SW 1271 (cell line): ENCODE data around the gene DIDO1.
"Not testable (repeated sequence)": the region's sequence is repeated elsewhere in the genome, so short reads cannot be mapped to it uniquely, and the experiment has no call there.

Experiments
- DNase-seq, 2 experiments: peaks; one replicate each; lab custom pipeline; 2025; lab: John Stamatoyannopoulos, UW

DIDO1 gene

DNA sequence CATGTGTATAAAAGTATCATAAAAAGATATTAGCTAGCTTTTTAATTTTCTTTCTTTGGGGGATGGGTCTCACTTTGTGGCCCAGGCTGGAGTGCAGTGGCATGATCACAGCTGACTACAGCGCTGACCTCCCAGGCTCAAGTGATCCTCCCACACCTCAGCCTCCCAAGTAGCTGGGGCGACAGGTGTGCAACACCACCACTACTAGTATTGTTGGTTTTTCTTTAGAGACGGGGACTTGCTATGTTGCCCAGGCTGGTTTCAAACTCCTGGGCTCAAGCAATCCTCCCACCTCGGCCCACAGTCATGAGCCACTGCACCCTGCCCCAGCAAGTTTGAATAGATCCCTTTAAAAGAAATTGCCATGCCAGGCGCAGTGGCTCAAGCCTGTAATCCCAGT, 71.2 kb downstream of the DIDO1 start:
- DNase-seq: no peak

DNA sequence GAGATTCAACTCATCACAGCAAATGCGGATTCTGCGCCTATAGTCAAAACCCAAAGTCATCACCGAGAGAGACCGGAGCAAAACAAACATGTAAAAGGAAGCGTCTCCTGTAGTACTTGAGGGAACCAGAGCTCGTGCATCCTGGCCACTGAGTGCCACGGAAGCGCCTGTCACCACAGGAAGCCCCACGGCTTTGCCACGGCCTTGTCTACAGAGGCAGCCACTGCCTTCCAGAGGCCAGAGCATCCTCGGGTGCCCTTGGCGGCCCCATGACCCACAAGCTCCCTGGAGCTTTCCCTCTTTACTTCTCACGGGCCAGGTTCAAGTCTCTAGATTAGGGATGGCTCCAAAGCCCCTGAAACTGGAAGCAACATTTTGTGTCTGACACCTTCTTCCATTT, 72.2 kb downstream of the DIDO1 start:
- DNase-seq: no peak

DNA sequence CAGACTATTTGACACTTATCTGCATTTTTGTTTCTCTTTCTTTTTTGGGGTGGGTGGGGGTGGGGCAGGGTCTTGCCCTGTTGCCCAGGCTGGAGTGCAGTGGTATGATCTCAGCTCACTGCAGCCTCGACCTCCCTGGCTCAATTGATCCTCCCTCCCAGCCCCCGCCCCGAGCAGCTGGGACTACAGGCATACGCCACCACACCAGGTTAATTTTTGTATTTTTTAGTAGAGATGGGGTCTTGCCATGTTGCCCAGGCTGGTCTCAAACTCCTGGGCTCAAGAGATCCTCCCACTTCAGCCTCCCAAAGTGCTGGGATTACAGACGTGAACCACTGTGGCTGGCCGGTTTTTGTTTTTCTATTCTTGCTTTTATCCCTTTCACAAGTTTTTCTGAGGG, 73.0 kb downstream of the DIDO1 start:
- DNase-seq: not testable (repeated sequence)

DNA sequence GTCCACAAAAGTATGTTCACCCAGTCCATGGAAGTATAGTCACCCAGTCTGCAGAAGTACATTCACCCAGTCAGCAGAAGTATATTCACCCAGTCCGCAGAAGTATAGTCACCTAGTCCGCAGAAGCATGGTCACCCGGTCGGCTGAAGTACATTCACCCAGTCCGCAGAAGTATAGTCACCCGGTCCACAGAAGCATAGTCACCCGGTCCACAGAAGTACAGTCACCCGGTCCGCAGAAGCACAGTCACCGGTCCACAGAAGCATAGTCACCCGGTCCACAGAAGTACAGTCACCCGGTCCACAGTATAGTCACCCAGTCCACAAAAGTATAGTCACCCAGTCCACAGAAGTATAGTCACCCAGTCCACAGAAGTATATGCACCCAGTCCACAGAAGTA, 73.5 kb downstream of the DIDO1 start:
- no peak for DNase-seq

DNA sequence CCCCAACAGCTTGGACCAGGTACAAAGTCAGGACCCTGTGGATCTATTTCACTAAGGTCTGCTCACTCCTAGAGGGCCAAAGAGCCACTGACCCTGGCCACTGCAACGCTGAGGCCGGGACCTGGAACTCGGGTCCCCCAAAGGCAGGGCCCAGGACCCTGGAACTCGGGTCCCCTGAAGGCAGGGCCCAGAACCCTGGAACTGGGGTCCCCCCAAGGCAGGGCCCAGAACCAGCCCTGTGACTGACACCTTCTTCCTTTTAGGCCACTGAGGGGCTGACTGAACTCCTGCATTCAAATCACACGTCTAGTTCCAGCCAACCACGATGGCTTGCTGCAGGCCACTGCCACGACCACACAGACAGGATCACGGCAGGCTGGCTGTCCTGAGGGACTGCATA, 74.1 kb downstream of the DIDO1 start:
- DNase-seq: no peak

DNA sequence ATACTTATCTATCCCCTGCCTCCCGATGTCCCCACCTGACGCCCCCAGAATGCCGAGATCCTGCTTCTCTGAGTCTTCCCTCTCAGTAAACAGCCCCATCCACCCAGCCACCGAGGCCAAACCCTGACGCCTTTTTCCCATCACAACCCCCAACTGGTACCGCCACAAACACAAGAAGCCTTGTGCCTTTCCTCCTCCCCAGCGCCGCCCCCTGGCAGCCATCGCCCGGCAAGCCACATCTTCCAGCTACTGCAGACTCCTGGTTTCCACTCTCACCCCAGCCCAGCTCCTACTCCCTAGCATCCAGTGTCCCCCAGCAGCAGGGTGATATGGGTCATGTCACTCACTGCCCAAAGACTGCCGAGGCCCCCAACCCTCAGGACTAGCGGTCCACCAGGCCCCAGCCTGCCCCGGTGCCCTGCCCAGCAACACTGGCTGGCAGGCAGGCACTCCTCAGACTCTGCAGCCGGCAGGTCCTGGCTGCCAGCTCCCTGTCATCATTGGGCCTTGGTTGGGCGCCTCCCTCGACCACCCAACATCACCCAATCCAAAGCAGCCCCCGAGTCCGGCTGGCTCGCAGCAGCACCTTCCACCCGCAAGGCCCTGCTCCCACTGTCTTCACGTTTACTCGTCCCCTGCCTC, 75.9 kb downstream of the DIDO1 start:
- no peak for DNase-seq

DNA sequence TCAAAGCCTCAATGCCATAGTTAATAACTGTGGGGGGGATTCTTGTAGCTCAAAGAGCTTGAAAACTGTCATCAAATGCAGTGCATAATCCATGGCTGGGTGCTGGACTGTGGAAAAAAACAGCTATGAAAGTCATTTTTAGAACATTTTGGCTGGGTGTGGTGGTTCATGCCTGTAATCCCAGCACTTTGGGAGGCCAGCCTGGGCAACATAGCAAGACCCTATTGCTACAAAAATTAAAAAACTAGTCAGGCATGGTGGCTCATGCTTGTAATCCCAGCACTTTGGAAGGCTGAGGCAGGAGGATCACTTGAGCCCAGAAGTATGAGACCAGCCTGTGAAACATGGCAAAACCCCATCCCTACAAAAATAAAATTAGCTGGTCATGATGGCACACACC, 76.9 kb downstream of the DIDO1 start:
- no peak for DNase-seq

DNA sequence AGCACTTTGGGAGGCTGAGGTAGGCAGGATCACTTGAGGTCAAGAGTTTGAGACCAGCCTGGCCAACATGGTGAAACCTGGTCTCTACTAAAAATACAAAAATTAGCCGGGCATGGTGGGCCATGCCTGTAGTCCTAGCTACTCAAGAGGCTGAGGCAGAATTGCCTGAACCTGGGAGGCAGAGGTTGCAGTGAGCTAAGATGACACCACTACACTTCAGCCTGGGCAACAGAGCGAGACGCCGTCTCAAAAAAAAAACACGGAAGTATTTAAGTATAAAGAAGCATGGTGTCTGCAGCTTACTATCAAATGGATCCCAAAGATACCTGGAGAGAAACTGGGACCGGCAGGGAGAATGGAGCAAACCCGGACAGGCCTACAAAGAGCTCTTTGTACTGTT, 77.4 kb downstream of the DIDO1 start:
- not testable (repeated sequence) for DNase-seq

DNA sequence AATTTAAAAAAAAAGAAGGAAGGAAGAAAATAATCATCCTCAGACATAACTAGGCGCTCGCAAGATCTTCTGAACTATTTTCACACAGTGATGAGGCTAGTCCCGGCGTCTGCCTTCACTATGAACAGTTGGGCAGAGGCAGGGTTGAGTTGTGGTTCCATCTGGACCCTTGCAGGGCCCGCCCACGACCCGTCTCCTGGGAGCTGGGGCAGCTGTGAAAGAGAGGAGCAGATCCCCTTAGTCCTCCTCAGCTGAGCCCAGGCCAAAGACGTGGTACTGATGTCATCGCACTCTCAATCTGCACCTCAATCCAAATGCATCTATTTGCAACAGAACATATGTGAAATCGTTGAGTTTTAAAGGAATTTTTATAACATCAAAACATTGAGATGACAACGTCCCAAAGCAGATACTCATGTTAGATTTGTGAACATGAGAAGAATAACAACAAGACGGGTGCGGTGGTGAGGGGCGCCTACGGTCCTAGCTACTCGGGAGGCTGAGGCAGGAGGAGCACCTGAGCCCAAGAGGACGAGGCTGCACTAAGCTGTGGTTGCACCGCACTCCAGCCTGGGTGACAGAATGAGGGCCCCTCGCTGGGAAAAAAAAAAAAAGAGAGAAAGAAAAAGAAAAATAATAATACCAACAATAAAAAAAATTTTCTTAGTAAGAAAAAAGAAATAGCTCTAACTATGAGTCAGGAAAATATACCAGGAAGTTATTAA, 80.0 kb downstream of the DIDO1 start:
- no peak for DNase-seq

DNA sequence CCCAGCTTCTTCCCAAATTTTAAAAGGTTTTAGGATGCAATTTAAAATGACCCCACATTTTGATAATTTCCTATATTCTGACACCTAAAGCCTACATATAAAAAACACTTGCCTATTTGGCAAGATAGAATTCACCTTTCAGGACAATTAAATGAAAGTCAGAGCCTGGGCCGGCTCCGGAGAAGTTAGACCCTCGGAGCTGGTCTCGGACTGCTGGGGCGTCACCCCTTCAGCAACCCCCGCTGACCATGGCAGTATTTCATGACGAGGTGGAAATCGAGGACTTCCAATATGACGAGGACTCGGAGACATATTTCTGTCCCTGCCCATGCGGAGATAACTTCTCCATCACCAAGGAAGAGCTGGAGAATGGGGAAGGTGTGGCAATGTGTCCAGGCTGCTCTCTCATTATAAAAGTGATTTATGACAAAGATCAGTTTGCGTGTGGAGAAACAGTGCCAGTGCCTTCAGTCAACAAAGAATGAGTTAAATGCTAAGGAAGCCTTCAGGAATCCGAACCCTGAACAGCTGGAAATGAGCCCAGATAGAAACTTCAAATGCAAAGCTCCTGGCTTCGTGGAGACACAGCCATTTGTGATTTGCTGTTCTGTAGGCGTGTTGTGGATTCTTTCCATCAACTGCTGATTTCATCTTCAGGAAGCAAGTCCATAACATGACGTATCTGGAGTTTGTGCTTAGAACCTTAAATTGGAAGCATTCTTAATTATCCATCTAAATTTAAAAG, 80.7 kb downstream of the DIDO1 start:
- DNase-seq: no peak

DNA sequence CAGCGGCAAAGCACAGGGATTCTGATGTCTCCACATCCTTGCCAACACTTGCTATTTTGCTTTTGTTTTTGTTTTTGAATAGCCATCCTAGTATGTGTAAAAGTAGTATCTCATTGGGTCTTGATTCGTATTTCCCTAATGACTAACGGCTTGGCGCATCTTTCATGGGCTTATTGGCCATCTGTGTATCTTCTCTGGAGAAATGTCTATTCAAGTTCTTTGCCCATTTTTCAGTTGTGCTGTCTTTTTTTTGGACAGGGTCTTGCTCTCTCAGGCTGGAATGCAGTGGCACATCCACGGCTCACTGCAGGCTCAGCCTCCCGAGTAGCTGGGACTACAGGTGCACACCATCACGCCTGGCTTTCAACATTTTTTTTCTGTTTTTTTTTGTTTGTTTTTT, 82.1 kb downstream of the DIDO1 start:
- DNase-seq: no peak

DNA sequence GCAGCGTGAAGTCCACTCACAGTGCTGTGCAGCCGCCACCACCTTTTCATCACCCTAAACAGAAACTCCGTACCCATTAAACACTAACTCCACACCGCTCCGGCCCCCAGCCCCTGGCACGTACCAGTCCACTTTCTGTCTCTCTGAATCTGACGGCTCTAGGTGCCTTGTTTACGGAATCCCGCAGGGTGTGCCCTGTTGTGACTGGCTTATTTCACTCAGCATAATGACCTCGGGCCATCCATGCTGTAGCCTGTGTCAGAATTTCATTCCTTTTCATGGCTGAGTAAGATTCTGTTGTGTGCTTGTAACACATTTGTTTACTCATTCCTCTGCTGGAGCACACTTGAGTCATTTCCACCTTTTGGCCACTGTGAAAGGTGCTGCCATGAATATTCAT, 82.6 kb downstream of the DIDO1 start:
- DNase-seq: no peak

DNA sequence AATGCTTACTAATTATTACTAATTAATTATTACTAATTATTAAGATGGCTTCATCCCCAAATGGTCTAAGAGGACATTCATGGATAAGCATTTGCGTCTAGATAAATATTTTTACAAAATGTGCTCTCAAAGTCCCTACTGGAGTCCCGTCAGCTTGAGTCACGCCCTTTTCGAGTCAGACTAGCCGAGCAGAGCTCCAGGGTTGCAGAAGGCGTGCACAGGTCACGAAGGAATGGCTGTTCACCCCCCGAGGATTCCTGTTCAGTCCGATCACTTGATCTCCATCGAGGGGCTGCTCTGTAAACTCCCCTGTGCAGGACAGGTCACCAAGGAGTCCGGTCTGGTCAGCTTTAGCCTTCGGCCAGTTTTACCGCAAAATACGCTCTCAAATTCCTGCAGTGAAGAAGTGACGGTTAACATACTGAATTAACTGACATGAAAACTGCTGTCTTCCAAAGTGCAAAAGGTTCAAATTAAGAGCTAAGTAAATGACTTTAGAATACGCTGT, 84.5 kb downstream of the DIDO1 start:
- no peak for DNase-seq

DNA sequence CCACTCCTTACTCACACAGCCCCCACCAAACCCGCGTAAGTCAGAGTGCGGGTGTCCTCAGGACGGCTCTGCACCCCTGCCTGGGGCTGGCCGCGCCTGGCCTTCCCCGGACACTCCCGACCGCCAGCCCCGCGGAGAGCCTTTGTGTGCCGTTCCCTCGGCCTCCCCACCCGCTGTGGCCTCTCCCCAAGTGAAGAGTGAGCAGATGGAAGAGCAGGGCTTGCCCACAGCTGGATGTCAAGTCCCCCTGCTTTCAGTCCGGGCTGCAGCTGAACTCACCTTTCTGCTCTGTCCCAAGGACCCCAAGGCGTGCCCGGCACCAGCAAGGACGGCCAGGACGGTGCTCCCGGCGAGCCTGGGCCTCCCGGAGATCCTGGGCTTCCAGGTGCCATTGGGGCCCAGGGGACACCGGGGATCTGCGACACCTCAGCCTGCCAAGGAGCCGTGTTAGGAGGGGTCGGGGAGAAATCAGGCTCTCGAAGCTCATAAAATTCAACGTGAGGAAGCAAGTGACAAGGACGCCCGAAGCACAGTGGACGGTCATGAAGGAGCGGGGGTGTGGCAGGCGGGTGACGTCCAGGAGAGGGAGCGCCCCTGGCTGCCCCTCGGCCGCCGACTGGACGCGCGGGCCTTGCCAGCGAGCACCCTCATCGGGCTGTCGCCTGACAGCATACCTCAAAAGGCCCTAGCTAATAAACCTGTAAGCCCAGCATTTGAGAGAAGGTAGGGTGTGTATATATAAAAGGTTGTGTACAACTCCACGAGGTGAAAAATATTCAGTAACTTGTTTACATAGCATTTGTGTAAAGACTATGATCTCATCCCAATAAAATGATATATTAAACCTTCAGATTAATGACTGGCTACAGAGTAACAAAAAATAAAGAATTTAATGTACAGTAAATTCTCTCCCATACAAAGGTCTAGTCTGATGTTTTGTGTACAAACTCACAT, 85.8 kb downstream of the DIDO1 start:
- DNase-seq: no peak

DNA sequence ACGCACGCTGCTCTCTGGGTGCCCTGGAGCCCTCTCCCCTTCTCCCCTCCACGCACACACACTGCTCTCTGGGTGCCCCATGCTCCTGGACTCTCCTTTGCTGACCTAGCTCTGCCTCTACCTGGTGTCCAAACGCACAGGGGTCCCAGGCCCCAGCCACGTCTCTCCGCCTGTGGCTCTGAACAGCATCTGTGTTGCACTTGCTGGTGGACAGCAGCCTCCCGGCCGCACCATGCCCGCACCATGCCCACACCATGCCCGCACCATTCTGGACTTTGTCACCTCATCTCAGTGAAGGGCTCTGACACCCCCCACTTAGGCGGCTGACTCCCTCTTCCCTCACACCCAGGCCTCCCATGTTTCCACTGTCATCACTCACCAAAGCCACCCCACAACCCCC, 86.5 kb downstream of the DIDO1 start:
- no peak for DNase-seq

DNA sequence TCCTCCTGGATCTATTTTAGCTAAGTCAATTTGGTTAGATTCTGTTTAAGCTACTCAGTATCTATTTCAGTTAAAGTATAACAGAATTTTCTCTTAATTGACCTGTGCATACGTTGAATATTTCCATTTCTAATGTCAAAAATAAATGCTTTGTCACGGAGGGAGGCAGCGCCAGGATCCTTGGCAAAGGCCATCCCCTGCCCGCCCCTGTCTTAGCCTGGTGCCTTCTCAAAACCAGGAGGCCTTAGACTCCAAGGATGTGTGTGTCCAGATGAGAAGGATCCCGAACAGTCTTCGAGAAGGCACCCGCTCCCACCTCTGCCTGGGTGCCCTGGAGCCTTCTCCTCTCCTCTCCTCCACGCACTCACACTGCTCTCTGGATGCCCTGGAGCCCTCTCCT, 87.0 kb downstream of the DIDO1 start:
- DNase-seq: no peak

DNA sequence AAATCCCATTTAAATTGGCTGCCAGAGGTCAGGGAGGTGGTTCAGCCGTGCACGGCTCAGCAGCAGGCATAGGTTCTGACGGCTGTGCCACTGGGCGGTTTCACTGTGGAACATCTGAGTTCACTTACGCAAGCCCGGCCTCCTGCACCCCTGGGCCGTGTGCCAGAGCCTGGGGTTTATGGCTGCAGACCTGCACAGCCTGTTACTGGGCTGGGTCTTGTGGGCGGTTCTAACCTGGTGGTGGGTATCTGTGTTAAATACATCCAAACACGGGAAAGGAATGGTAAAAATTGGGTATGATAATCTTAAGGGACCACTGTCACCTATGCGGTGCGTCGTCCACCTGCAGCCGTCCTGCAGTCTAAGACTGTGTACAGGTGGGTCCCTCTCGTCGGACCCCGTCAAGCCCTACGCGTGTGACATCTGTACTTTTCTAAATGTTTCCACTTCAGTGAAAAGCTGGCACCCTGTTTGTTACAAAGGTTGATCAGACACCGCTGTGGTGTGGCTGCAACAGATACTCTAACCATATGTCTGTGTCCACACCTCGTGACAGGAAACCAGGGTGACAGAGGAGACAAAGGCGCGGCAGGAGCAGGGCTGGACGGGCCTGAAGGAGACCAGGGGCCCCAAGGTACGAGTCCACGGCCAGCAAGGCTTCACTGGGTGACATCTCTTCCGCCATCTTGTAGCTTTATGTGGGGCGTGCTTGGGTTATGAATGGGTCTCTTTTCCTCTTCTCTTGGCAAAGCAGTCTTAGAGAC, 88.0 kb downstream of the DIDO1 start:
- DNase-seq: no peak

DNA sequence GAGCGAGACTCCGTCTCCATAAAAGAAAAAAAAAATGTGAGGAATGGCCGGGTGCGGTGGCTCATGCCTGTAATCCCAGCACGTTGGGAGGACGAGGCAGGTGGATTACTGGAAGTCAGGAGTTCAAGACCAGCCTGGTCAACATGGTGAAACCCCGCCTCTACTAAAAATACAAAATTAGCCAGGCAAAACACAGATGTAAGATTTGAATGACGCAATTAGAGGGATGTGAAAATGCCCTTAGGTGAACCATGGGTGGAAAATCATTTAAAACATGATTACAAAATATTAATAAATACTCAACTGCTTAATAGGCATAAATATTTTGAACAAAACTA, 88.5 kb downstream of the DIDO1 start:
- no peak for DNase-seq

DNA sequence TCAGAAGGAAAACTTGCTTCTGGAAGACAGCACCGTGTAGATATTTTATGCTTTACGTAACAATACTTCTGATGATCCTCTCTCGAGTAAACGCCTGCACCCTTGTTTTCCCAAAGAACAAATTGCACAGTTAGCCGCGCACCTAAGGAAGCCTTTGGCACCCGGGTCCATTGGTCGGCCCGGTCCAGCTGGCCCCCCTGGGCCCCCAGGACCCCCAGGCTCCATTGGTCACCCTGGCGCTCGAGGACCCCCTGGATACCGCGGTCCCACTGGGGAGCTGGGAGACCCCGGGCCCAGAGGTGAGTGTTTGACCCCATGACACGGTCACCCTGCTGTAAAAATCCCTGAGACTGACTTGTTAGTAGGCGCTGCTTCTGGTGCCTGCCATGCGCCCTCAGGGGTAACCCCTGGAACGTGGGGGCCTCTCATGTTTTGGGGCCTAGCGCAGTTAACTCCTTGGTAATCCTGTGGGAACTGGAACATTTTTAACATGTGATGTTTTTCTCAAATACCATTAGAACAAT, 89.3 kb downstream of the DIDO1 start:
- no peak for DNase-seq

DNA sequence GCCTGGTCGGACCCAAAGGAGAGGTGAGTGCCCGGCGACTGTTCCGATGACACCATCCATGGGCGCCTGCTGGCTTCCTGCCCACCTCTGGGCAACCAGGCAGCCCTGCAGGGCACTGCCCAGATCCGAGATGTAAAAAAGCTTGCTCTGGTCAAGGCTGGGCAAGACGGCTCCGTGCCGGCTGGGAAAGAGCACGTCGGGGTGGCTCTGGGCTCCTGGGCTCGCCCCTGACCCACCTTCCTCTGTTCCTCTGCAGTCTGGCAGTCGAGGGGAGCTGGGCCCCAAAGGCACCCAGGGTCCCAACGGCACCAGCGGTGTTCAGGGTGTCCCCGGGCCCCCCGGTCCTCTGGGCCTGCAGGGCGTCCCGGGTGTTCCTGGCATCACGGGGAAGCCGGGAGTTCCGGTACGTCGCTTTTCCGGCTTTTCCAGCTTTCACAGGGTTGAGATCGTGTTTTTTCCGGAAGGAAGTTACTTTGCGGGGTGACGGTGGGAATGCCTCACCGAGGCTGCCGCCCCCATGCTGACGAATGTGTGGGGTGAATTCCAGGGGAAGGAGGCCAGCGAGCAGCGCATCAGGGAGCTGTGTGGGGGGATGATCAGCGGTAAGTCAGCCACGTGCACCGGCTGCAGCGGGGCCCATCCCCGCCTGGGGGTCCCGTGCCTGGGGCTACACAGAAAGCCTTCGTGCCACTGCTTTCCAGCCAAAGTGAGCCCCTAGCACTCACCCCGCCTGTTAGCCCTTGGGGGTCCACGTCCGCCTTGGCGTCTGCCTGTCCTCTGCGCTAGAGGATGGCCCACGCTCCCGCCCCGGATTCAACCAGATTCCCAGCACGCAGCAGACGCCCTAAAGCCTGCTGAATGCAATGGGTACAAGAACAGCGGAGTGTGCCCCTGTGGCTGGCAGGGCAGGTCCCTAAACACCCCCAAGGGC, 90.1 kb downstream of the DIDO1 start:
- DNase-seq: no peak
